ENCODE results near the gene RNF213.
A peak's percentile ranks its signal among the peaks of the same experiment; 100 is the strongest.

RNF213 gene

DNA sequence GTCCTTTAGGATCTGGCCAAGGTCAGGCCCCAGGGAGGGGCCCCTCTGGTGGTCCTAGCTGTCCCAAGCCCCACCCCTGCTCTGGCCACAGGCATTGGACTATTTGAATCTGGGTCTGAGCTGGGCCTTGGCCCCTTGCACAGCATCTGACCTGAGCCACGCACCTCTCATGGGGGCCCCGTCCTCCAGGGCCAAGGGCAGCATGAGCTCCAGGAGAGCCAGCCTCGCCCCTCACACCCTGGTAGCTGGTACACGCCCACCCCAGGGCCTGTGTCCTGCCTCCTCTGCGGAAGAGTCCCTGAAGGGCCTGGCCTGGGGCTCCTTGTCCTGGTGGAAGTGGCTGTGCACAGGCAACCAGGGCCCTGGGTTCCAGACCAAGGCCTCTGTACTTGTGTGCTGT is 178.2 kb downstream of the RNF213 start:
- no peak for DNase-seq

- no peak for DNase-seq
Observed at GRCh38 chr17:80439499-80439898, 178.8 kb downstream of the RNF213 start.

DNA sequence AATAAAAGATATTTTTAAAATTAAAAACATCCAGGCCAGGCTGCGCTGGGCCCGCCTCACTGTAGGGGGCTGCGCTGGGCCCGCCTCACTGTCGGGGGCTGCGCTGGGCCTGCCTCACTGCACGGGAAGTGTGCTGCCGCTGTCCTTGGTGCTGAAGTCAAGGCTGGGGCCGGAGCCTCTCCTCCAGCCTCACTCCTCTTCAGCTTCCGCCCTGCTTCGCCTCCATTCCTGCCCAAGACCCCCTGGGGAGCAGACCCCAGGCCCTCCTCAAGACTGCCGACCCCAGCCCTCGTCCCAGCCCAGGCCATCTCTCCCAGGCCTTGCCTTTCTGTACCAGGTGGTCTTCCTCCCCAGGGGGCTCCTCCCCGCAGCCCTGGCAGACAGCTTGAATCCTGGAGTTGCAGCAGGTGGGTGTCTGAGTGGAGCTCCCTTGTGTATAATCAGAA is 180.5 kb downstream of the RNF213 start:
- peak; percentile 36 for DNase-seq

DNA sequence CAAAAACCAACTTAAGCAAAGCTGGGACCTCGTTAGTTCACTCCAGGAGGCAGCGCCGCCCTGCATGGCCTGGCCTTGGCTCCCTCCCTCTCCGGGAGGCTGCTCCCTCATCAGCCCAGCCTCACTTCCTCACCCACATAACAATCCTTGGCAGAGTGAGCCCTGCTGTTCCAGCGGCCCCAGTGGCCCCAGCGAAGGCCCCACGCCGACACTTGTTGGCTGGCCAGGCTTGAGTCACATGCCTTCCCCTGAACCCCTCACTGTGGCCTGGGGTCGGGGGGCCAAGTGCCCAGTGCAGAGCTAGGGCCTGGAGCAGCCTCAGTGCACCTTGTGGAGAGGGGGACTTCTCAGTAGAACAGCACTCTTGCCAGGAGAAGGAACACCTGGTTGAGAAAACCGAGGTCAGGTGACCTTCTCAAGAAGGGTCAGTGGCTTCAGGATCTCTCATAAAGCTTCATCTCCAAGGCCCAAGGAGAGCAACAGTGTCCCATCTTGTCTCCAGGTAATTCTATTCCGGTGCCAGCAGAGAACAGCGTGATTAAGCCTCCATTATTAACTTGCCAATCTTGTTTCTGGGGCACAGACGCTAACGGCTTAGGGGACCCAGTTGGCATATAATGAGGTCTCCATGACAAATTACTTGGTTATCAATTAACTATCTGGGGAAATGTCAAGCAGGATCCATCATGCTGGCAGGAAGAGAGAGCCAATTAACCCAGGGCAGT is 181.1 kb downstream of the RNF213 start:
- DNase-seq: no peak

DNA sequence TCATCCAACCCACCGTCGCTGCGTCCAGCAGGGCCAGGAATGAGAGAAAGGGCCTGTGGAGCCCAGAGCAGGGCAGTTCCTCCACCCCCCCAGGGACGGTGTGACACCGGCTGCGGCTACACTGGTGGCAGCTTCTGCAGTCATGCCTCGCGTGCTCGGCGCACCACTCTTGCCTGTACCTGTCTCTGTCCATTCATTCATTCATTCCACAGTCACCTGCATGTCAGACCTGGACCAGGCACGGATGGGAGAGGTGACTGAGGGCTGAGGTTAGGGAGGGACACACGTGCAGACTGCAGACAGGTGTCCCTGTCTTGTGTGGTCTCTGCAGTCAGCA is 181.6 kb downstream of the RNF213 start:
- no peak for DNase-seq

DNA sequence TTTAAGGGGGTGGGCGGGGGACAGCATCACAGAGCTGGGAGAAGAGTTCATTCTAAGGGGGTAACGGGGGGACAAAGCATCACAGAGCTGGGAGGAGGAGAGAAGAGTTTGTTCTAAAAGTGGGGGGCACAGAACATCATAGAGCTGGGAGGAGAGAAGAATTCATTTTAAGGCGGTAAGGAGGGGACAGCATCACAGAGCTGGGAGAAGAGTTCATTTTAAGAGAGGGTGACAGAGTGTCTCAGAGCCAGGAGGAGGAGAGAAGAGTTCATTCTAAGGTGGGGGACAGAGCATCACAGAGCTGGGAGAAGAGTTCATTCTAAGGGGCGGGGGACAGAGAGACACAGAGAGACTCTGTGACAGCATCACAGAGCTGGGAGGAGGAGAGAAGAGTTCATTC is 182.1 kb downstream of the RNF213 start:
- DNase-seq: no peak

DNA sequence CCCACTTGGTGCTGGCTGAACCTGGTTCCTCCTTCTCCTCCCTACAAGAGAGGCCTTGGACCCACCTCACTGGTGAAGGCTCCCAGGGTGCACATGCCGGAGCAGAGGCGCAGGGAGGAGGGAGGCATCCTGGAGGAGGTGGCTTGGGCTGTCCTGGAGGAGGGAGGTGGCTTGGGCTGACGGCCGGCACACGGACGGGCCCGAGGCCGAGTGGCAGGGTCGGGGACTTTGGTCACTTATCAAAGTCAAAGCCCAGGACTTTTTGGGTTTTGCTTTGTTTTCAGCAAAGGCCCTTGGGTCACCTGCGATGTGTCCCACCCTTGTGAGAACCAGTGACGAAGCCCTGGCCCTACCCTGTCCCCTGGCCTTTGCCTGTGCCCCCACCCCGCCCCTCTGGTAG is 182.8 kb downstream of the RNF213 start:
- no peak for DNase-seq

GRCh38 chr17:80443916-80444643 is 183.4 kb downstream of the RNF213 start:
- DNase-seq: no peak

DNA sequence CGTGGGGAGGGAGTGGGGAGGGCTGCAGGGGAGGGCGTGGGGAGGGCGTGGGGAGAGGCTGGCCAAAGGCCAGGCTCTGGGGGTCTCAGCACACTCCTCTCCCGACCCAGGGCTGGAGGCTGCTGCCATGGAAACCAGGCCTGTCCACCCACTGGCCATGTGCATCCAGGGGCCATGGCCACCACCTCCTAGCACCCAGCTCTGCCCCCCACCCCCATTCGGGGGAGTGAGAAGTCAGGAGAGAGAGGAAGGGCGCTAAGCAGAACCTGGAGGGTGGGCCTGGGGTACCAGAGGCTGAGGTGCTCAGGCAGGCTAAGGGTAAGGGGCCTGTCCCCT is 184.0 kb downstream of the RNF213 start:
- DNase-seq: no peak

DNA sequence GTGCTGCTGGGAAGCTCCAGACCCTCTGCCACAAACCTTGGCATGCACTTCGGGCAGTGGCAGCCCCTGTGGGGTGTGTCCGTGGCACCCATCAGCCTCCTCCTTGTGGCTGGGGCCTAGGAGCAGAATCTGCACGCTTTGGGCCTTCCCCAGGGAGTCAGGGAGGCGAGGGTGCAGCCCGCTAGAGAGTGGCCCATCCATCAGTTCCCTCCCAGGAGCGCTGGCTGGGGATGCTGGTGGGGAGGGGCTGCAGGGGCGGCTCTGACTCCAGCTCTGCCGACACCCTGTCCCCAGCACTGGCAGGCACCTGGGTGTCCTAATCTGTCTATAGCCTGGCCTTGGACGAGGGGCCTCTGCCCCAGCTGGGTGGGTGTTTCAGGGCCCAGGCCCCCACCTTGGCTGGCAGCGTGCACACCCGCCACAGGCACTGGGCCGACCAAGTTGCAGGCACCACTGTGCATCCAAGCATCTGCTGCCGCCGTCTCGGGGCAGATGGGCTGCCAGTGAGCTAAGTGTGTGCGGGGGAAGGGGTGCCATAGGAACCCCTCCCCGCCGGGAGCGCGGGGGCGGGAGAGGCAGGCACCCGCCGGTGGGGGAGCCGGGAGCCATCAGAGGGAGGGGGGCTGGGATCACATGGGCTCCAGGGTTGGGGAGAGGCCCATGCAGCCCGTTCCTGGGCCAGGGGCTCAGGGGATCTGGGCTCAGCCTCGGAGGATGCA is 184.5 kb downstream of the RNF213 start:
- no peak for DNase-seq

GRCh38 chr17:80445726-80446110 is 185.1 kb downstream of the RNF213 start:
- DNase-seq: no peak

- no peak for DNase-seq
Observed at GRCh38 chr17:80446645-80447405, 186.2 kb downstream of the RNF213 start.

DNA sequence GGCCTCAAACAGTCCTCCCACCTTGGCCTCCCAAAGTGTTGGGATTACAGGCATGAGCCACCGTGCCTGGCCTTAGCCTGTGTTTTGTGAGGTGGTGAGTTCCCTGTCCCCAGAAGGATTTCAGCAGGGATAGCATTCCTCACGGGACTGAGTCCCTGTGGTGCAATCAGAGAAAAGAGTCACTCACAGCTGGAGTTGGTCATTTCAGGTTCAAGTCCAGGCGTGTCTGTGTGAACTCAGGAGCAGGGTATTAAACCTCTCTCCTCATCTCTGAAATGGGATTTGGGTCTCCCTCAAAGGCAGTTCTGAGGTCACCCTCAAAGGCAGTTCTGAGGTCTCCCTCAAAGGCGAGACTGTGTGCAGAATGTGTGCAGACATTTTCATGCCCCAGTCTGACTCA is 187.1 kb downstream of the RNF213 start:
- DNase-seq: no peak

All from fibroblast of skin of abdomen (primary cell).